GM06990 (cell line): ENCODE measurements around the gene CATSPER3.

Experiments used
- DNase-seq: peaks from one replicate; pipeline ENCODE4 v3.0.0-alpha.2; 2011; ENCODE audit not compliant: insufficient read length; ENCODE audit errors: extremely low read depth
- H3K27me3 ChIP-seq: replicated peaks from 2 replicates; pipeline ENCODE4 v1.6.0; 2011; ENCODE audit warnings: low read length; ENCODE audit not compliant: control insufficient read depth, insufficient read depth
- H3K36me3 ChIP-seq: 2 replicates; pipeline ENCODE4 v1.5.1; 2011; ENCODE audit warnings: low read length; ENCODE audit not compliant: control insufficient read depth, insufficient read depth
- H3K4me3 ChIP-seq: replicated peaks from 2 replicates; pipeline ENCODE4 v1.5.1; 2011; ENCODE audit warnings: low read depth, mild to moderate bottlenecking, control low read depth, low read length
- TF ChIP-seq, protein P1 (sequence below): IDR thresholded peaks from 2 replicates; pipeline ENCODE4 v1.5.1; 2011; ENCODE audit warnings: low read length, control low read depth, mild to moderate bottlenecking, inconsistent platforms; ENCODE audit not compliant: insufficient read depth, poor library complexity, severe bottlenecking

CATSPER3 gene

GRCh38 chr5:135036405-135036804, 68.7 kb downstream of the CATSPER3 start:
- peaks cover 5% of the 10 kb centered on the region for H3K27me3 ChIP-seq
- TF ChIP-seq, protein P1, sequence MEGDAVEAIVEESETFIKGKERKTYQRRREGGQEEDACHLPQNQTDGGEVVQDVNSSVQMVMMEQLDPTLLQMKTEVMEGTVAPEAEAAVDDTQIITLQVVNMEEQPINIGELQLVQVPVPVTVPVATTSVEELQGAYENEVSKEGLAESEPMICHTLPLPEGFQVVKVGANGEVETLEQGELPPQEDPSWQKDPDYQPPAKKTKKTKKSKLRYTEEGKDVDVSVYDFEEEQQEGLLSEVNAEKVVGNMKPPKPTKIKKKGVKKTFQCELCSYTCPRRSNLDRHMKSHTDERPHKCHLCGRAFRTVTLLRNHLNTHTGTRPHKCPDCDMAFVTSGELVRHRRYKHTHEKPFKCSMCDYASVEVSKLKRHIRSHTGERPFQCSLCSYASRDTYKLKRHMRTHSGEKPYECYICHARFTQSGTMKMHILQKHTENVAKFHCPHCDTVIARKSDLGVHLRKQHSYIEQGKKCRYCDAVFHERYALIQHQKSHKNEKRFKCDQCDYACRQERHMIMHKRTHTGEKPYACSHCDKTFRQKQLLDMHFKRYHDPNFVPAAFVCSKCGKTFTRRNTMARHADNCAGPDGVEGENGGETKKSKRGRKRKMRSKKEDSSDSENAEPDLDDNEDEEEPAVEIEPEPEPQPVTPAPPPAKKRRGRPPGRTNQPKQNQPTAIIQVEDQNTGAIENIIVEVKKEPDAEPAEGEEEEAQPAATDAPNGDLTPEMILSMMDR = no peak

GRCh38 chr5:135037519-135038204, 70.0 kb downstream of the CATSPER3 start:
- DNase-seq = no peak
- no peak overlapping the region for H3K4me3 ChIP-seq
- TF ChIP-seq, protein P1 = no peak
- H3K36me3 ChIP-seq = no peaks in the 10 kb centered on the region
- peaks cover 5% of the 10 kb centered on the region for H3K27me3 ChIP-seq

More at GRCh38 chr5:135036405-135036804, 68.7 kb downstream of the CATSPER3 start:
- DNase-seq = no peak
- H3K4me3 ChIP-seq = no peak overlapping the region
- no peaks in the 10 kb centered on the region for H3K36me3 ChIP-seq

DNA sequence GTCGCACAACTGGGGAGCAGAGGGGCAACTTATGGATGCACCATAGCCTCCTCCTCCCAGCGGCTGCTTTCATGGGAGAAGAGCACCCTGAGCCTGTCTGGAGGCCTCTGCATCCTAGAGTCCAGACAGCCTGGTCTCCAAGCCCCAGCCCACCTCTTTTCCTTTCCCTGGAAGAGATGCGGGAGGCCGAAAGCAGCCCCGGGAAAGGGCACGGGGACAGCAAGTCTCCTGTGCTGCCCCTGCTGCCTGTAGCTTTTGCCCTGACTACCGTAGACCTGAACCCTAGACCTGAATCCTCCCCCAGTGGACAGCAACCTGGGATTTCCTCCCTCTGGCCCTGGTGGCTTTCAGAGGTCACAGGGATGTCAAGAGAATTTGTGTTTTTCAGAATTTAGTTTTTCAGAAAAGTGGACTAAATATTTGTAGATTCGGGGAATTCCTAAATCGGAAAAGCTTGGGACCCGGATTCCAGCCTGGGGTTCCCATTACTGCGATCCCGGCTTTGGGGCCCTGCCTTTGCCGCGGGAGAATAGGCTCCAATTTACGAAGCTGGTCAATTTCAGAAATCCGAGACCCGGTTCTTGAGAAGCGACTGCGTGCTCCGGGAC, 70.6 kb downstream of the CATSPER3 start:
- no peak for DNase-seq
- Histone ChIP-seq H3K27me3 (peaks cover 5% of the 10 kb centered on the region), H3K4me3 (no peak overlapping the region), H3K36me3 (no peaks in the 10 kb centered on the region)
- TF ChIP-seq, protein P1 = no peak

GRCh38 chr5:135038813-135039270, 71.1 kb downstream of the CATSPER3 start:
- H3K4me3 ChIP-seq = no peak overlapping the region
- peaks cover 5% of the 10 kb centered on the region for H3K27me3 ChIP-seq
- DNase-seq = no peak

GRCh38 chr5:135039271-135040033, 71.7 kb downstream of the CATSPER3 start:
- TF ChIP-seq, protein P1 = no peak
- Histone ChIP-seq H3K27me3 (peaks cover 5% of the 10 kb centered on the region), H3K36me3 (no peaks in the 10 kb centered on the region), H3K4me3 (no peak overlapping the region)
- no peak for DNase-seq

More at GRCh38 chr5:135038813-135039270, 71.1 kb downstream of the CATSPER3 start:
- H3K36me3 ChIP-seq = no peaks in the 10 kb centered on the region
- TF ChIP-seq, protein P1 = no peak
